Cardiac fibroblast (primary cell): ENCODE data around the gene P2RX7.

ENCODE experiments used
- DNase-seq, 2 donors: peaks; one replicate each; pipeline versions ENCODE4 v3.0.0 to v3.0.0-alpha.2; 2010; ENCODE audit warnings: low read depth in 2 of 2
- H3K4me3 ChIP-seq, 2 donors: replicated peaks in 1 of 2; 1 replicate in 1 of 2; 2 replicates in 1 of 2; pipeline ENCODE4 v1.5.1; 2011; ENCODE audit warnings: low read depth in 2 of 2, low read length in 2 of 2, mild to moderate bottlenecking in 2 of 2, moderate library complexity in 1 of 2
- TF ChIP-seq, protein P1 (sequence below): IDR thresholded peaks from one replicate; pipeline ENCODE4 v1.5.1; 2011; ENCODE audit warnings: low read depth, mild to moderate bottlenecking, low read length, inconsistent platforms

Gene P2RX7

DNA sequence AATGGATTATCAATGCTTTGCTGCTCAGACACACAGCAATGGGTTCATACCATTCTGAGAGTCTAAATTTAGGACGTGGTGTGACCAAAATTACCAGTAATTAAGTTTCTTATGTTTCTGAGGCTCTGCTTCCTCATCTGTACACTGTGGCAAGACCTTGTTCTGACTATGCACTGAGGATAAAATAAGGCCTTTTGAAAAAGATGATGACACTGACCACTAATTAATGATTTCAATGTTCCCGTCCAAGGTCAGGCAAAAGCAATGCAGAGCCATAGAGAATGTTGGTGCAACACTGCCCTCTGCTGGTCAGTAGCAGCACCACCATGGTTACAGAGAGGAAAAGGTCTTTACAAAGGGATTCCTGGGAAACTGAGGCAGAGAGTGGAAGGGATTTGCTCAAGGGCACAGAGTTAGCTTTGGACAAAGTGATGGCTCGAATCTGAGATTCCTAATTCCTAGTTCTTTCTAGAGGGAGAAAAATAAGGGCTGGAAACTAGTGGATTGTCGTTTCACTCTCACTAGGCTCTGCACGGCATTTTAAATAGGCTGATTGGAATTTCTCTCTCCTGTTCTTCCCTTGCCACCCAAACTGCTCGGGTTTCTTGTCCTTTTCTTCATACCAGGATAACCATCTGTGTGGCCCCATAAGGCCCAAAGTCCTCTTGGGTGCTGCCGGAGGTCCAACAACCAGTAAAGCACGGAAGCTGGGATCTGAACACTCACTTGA is 22.3 kb upstream of the P2RX7 start:
- peak; percentile 73 to 76 for DNase-seq
- TF ChIP-seq, protein P1, sequence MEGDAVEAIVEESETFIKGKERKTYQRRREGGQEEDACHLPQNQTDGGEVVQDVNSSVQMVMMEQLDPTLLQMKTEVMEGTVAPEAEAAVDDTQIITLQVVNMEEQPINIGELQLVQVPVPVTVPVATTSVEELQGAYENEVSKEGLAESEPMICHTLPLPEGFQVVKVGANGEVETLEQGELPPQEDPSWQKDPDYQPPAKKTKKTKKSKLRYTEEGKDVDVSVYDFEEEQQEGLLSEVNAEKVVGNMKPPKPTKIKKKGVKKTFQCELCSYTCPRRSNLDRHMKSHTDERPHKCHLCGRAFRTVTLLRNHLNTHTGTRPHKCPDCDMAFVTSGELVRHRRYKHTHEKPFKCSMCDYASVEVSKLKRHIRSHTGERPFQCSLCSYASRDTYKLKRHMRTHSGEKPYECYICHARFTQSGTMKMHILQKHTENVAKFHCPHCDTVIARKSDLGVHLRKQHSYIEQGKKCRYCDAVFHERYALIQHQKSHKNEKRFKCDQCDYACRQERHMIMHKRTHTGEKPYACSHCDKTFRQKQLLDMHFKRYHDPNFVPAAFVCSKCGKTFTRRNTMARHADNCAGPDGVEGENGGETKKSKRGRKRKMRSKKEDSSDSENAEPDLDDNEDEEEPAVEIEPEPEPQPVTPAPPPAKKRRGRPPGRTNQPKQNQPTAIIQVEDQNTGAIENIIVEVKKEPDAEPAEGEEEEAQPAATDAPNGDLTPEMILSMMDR = peak; percentile 89
- no peak overlapping the region for H3K4me3 ChIP-seq

DNA sequence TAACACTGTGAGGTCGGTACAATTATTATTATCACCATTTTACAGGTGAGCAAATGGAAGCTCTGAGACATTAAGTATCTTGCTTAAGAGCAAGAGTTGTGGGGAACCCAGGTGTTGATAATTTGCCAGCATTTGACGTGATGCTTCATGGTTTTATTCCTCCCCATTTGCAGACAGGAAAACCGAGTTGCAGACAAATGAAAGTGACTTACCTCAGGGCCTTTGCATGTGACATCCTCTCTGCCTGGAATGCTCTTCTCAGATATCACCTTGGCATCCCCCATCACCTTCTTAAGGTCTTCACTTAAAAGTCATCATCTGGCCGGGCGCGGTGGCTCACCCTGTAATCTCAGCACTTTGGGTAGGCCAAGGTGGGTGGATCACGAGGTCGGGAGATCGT is 21.0 kb upstream of the P2RX7 start:
- DNase-seq = no peak
- TF ChIP-seq, protein P1 = no peak

DNA sequence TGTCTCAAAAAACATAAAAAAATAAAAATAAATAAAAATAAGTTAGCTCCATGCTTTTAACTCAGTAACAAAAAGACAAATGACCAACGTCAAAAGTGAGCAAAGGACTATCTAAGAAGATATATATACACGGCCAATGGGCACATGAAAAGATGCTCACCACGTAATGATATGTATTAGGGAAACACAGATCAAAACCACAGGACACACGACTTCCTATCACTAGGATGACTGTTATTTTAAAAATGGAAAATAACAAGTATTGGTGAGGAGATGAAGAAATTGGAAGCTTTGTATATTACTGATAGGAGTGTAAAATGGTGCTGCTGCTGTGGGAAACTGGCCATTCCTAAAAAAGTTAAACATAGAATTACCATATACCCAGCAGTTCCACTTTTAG is 20.2 kb upstream of the P2RX7 start:
- no peak overlapping the region for H3K4me3 ChIP-seq
- TF ChIP-seq, protein P1 = no peak
- DNase-seq = no peak

More for the DNA sequence above, 21.0 kb upstream of the P2RX7 start:
- H3K4me3 ChIP-seq = no peak overlapping the region

DNA sequence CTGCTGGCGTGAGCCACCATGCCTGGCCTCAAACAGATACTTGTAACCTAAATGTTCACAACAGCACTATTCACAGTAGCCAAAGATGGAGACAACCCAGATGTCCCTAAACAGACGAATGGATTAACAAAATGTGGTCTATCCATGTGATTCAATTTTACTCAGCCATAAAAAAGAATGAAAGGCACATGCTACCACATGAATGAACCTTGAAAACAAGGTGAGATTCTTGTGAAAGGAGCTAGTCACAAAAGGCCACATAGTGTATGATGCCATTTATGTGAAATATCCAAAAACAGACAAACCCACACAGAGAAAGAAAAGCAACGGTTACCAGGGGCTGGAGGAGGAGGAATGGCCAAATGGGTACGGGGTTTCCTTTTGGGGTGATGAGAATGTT is 19.6 kb upstream of the P2RX7 start:
- no peak overlapping the region for H3K4me3 ChIP-seq
- TF ChIP-seq, protein P1 = no peak
- no peak for DNase-seq

DNA sequence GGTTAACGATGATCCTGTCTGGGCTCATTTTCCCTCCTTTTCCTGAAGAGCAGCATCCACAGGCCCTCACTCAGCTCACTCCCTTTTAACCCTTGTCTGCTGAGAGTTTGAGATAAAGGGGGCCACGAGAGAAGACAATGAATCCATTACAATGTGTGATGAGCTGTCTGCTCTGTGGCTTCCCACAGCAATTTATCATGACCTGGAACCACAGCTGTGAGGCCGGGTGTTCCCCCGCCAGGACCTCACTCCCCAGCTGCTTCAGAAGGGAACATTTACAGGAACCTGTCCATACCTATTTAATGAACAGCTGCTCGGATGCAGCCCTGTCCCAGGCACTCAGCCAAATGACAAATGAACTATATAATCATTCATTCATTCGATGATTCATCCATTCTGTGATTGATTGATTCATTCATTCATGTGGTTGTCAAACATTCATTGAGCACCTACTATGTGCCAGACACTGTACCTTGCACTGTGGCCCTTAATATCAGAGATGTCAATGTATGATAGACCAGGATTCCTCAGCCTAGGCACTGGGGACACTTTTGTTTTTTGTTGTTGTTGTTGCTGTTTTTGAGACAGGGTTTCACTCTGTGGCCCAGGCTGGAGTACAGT is 18.5 kb upstream of the P2RX7 start:
- no peak for DNase-seq
- no peak overlapping the region for H3K4me3 ChIP-seq
- TF ChIP-seq, protein P1 = no peak

DNA sequence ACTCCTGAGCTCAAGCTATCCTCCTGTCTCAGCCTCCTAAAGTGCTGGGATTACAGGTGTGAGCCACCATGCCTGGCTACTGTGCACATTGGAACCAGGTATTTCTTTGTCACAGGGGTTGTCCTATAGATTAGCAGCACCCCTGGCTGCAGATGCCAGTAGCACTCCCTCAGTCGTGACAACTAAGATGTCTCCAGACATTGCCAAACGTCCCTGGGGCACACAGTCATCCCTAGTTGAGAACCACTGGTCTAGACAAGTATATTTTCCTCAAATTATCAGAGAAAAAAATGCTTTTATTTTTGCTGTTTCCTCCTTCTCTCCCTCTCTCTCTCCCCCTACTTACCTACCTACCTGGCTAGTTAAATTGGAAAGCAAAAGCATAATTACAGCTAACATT is 17.9 kb upstream of the P2RX7 start:
- TF ChIP-seq, protein P1 = no peak
- DNase-seq = no peak
- no peak overlapping the region for H3K4me3 ChIP-seq
